IPS-NIHi7 (cell line): Measurements from ENCODE around the gene EFCAB14.
"Not testable (repeated sequence)": the region's sequence is repeated elsewhere in the genome, so short reads cannot be mapped to it uniquely, and the experiment has no call there.

Experiments
- DNase-seq: peaks from one replicate; pipeline ENCODE4 v3.0.0; 2012; ENCODE audit warnings: mixed read lengths; ENCODE audit errors: extremely low spot score

The EFCAB14 gene

GRCh38 chr1:46687093-46687659 lies 31.7 kb downstream of the EFCAB14 start:
- DNase-seq = no peak

- DNase-seq = no peak
These were observed 32.7 kb downstream of the EFCAB14 start for GRCh38 chr1:46686255-46686654.

GRCh38 chr1:46684670-46685069 lies 34.2 kb downstream of the EFCAB14 start:
- no peak for DNase-seq

GRCh38 chr1:46682064-46682463 lies 36.9 kb downstream of the EFCAB14 start:
- DNase-seq = no peak

GRCh38 chr1:46681333-46682034 lies 37.4 kb downstream of the EFCAB14 start:
- no peak for DNase-seq

GRCh38 chr1:46679789-46680573 lies 38.9 kb downstream of the EFCAB14 start:
- DNase-seq = no peak

GRCh38 chr1:46677339-46677738 lies 41.6 kb downstream of the EFCAB14 start:
- DNase-seq = no peak

GRCh38 chr1:46676531-46676930 lies 42.4 kb downstream of the EFCAB14 start:
- DNase-seq = no peak

- DNase-seq = no peak
These were observed 43.2 kb downstream of the EFCAB14 start for GRCh38 chr1:46675549-46676314.

- DNase-seq = no peak
These were observed 45.1 kb downstream of the EFCAB14 start for GRCh38 chr1:46673749-46674182.

GRCh38 chr1:46672696-46673095 lies 46.2 kb downstream of the EFCAB14 start:
- DNase-seq = no peak

- DNase-seq = no peak
These were observed 47.4 kb downstream of the EFCAB14 start, which contains the start of gene TEX38 for GRCh38 chr1:46671554-46671953. Gene TEX38, plus strand, starts transcription at chr1:46671854. Its CDS starts 81 bp downstream, at chr1:46671935.

- no peak for DNase-seq
These were observed 48.8 kb downstream of the EFCAB14 start for GRCh38 chr1:46670134-46670533.

- DNase-seq = peak; percentile 96
These were observed 50.8 kb downstream of the EFCAB14 start, which contains the start of gene ATPAF1 for GRCh38 chr1:46667782-46668760. Gene ATPAF1, minus strand, starts transcription at chr1:46668364. Its CDS starts 42 bp downstream, at chr1:46668322.

GRCh38 chr1:46665983-46666382 lies 52.9 kb downstream of the EFCAB14 start:
- no peak for DNase-seq

- not testable (repeated sequence) for DNase-seq
These were observed 56.0 kb downstream of the EFCAB14 start for GRCh38 chr1:46662919-46663318.

GRCh38 chr1:46660116-46660515 lies 58.8 kb downstream of the EFCAB14 start:
- DNase-seq = not testable (repeated sequence)

- no peak for DNase-seq
These were observed 59.5 kb downstream of the EFCAB14 start for GRCh38 chr1:46659307-46659870.

- DNase-seq = no peak
These were observed 61.1 kb downstream of the EFCAB14 start for GRCh38 chr1:46657775-46658174.

- no peak for DNase-seq
These were observed 62.3 kb downstream of the EFCAB14 start for GRCh38 chr1:46656643-46657042.
